ACHN (cell line): ENCODE results near the gene DGKD.
"Not testable (repeated sequence)": the region's sequence is repeated elsewhere in the genome, so short reads cannot be mapped to it uniquely, and the experiment has no call there.

ENCODE experiments used
- DNase-seq: peaks from one replicate; pipeline ENCODE4 v3.0.0-alpha.2; 2015
- in situ Hi-C: cut with HindIII; loops from 2 replicates; pipeline ENCODE4 v1.10.0; 2017; ENCODE audit warnings: low sequenced_read_pairs, low pct_ligation_motif_present, low pct_unique_long_range_greater_than_20kb

The DGKD gene

DNA sequence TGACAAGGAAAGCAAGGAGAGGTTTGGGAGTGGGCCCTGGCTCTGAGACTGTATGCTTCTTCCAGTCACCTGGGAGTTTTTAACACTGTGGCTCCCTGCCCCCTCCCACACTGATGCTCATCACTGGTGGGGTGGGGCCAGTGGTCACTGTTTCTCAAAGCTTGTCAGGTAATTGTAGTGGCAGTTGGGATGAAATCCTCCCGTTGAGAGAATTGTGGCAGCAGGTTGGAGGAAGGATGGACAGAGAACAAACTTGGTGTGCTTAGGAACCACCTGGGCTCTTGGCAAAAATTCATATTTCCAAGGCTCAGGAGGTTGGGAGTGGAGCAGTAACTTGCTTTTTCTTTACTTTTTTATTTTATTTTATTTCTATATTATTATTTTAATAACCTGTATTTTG, 25.1 kb downstream of the DGKD start:
- in situ Hi-C loops: no loop called here
- DNase-seq: no peak

DNA sequence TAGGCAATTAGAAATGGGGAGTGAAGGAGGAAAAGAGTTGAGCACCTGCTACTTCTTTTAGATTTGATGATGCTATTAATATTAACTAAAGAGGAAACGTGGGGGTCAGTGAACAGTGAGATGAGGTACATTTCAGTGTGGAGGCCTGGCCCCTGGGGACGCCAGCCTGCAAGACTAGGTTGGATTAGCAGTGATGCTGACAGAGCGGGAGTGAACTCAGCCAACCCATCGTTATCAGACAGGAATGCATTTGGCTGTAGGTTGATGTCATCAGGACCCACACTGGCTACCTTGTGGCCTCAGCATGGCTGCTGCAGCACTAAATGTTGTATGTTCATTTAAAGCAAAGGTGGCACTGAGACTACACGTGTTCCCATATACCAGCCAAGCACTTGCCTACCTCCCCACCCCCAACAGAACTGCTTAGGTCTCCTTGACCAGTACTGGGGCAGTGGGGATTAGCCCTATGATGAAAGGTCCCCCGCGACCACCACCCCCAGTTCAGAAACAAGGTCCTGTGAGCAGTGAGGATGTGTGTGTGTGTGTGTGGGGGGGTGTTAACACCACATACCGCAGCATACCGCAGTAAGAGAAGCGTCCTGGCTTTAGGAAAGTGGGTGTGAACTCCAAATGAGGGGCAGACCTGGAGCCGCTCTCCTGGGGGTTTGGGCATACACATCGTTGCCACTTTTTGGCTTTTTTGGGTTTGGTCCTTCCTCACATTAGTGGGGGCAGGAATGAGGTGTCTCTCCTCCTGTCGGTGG, 26.0 kb downstream of the DGKD start:
- DNase-seq: peak; percentile 10
- in situ Hi-C loops: no loop called here

DNA sequence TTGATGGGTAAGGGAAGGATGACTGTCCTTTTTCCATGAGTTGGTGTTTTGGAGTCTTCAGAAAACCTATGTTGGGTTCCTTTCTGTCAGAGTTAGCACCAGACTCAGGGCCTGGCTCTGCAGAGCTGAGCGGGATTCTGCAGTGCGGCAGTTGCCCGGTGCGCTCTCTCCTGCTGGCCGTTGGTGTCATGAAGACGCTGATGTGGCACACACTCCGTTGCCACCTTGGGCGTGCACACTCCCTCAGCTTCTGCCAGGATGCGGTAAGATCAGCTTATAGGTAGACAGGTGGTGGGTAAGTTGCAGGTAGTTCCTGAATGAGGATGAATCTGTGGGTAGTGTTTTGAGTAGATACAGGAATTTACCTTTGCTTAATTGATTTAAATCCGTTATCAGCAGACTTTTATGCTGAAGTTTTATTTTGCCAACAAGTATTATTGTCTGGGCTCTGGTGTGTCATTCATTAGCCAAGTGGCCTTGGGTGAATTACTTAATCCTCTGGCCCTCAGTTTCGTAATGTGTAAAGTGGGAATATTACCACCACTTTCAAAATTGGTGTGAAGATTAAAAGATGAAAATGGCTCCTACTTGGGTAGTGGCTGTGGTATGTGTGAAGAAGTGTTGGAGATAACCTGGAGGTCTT, 26.8 kb downstream of the DGKD start:
- in situ Hi-C loops: no loop called here
- no peak for DNase-seq

DNA sequence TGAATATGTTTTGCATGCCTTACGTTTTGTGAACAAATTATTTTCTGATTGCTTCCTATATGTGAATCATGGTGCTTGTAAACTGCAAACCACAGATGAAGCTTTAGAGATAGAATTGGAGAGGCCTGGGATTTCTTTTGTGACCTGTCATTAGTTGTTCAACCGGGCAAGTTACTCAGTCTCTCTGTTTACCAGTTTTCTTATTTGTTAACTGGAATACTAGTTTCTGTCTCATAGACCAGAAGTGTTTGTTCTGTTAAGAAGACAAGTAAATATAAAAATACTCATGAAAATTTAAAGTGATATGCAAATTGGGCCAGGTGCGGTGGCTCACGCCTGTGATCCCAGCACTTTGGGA, 27.3 kb downstream of the DGKD start:
- in situ Hi-C loops: no loop called here
- no peak for DNase-seq

DNA sequence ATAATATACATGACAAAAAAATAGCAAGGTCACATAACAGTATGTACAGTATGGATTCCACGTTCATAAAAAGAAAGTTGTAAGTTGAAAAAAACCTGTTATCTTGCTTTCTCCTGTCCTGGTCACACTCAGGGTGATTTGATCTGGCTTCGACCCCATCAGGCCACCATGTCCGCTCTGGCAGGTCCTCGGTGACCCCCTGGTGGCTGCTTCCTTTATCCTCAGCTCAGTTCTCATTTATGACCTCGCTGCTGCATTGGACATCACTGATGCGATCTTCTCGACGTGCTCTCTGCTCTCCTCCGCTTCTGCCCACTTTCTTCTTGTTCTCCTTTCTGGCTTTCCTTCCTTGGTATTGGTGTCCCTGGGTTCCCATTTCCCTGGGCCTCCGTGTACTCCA, 29.7 kb downstream of the DGKD start:
- in situ Hi-C loops: no loop called here
- DNase-seq: no peak

DNA sequence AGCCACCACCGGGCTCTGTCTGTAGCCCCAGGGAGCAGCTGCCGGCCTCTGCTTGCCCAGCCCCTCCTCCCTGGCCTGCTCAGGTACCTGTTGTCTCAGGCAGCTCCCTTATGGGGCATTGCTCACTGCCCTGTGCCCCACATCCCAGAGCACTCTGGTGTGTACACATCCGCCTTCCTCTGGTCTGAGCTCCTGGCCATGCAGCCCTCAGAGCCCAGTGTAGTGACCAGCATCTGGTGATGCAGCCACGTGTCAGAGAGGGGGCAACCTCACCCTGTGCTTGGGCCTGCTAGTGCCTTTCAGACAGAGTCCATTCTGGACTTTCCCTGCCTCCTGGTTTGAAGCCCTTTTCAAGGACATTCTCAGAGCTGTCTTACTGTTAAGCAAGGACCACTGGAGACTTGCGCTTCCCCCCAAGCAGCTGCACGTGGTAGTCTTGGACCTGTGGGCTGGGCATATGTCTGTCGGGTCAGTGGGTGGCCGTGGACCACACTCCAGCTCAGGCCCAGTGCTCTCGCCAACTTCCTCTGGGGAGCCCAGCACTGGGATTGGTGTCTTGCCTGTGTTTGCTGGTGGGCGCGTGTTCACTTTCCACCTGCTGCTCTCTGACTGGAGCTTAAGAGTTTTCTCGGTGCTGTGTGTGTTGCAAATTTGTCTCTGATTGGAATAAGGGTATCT, 30.7 kb downstream of the DGKD start:
- no peak for DNase-seq
- in situ Hi-C loops: no loop called here

DNA sequence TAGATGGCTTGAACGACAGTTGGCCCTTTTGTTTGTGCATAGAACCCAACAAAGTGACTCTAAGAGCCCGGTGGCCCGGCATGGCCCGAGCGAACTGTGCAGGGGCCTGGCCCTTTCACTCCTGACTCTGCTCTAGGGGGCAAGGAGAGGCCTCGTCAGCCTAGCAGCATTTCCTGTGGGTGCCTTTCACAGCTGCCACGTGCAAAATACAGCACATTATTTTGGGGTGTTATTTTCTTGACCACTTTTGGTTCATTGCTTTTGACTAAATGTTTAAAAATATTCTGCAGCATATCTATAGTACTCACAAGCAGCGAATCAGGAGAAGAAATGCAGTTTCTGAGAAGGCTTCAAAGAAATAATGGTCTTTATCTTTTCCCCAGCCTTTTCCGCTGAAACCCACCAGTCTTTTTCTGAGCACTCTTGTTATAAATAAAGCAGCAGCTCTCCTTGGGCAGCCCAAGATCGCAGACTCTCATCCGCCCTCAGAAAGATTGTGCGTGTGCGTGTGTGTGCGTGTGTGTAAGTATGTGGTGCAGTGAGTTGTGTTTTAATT, 31.3 kb downstream of the DGKD start:
- in situ Hi-C loops: no loop called here
- no peak for DNase-seq

DNA sequence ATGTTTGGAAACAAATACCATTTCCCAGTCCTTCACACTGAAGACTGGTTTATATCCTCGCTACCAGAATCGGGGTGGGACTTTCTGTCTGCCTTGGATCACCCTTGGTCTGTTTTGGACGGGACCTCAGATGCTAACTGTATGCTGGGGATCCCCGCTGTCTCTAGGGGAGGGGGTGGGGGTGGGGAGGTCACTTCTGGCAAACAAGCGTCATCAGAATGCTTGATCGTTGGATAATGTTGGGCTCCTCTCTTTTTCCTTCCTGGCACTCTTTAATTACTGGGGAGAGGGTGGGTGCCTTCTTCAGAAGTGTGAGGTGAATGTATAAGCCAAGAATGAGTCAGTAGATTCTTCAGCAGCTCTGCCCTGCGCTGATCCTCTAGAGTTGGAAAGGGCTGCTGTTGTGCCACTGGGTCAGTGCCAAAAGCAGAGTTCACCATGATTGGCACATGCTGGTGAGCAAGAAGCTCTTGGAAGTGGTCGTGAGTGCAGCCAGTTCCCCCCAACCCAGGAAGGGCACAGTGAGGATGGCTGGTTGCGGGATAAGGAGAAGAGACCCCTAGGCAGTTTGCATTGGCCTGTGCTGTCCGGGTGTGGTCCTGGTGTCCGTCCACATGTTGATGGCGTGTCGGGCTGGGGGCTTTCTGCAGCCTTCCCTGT, 32.2 kb downstream of the DGKD start:
- peak; percentile 73 for DNase-seq
- in situ Hi-C loops: no loop called here

DNA sequence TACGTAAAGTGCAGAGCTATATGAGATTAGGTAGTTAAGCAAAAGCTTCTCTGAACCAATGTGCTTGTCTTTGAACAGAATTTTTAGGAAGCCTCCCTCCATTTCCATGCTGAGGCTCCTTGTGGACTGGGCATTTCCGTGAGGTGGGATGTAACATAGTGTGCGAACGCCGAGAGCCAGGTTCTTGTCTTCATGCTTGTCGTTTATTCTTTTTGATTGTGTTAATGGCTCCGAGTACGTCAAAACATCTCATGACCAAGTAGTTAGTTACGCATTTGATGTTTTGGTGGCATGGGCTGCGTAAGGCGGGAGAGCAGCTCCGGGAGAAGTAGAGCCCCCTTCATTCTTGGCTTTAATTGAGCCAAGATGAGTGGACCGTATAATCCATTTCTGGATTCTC, 32.9 kb downstream of the DGKD start:
- in situ Hi-C loops: no loop called here
- no peak for DNase-seq

DNA sequence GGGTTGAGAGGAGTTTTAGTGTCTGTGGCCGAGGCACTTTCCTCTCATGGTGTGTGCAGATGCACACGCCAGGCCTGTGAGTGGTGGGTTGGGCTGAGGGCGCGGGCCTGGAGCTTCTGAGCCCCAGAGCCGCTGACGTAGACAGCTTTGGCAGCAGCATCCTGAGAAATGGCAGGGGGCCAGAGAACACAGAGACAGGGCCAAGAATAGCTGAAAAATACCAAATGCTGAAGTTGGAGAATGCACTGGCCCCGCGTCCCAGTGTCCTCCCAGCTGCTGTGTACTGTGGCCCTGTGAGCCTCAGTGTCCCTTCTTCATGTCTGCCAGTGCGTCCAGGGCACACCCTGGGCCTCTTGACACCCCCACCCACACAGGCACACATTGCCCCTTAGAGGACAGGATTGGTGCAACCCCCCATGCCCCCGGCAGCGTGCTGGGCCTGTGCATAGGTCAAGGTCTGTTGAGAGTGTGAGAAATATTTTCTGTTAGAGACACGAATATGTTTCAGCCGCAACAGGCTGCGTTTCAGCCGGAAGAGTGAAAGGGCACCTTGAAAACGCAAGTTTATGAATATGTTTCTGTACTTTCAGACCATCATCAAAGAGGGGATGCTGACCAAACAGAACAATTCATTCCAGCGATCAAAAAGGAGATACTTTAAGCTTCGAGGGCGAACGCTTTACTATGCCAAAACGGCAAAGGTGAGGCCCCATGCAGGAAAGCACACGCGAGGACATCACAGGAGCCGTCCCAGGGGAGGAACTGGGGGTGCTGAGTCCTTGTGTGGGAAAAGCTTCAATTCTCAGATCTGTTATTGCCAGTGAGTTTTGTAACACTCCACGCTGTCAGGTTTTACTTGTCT, 33.6 kb downstream of the DGKD start:
- DNase-seq: peak; percentile 75
- in situ Hi-C loops: no loop called here

DNA sequence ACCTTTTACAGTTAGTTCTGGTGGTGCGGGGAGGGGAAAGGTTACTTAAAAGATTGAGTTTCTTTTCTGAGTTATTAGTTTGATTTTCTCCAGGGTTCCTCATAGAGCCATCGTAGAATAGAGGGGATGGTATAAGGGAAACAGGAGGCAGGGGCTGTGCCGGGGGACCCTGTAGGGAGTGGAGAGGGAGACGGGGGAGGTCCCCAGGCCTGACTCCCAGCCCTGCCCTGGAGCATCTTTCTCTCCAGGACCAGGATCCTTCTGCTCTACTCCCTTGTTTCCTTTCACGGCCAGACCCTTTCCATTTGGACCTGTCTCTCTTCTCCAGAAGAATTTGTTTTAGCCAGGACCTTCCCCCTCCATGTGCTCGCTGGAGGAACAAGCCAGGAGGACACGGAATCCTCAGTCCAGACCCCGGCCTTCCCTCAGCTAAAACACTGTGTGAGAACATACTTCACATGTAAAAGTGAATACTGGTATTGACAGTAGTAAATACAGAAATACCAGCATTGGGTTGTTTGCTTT, 35.4 kb downstream of the DGKD start:
- no peak for DNase-seq
- in situ Hi-C loops: no loop called here

DNA sequence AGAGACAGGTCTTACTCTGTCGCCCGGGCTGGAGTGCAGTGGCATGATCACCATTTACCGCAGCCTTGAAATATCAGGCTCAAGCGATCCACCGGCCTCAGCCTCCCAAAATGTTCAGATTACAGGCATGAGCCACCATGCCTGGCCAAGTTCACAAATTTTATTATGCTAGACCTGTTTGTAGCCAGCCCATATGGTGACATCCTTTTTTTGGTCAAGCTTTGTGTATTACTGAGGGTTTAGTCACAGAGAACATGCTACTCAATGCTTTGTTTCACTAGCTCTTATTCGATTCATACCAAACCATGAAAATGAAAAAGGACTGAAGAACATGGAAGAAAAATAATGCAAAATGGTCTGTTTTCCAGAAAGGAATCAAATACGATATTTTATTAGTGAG, 41.4 kb downstream of the DGKD start:
- no peak for DNase-seq
- in situ Hi-C loops: no loop called here

DNA sequence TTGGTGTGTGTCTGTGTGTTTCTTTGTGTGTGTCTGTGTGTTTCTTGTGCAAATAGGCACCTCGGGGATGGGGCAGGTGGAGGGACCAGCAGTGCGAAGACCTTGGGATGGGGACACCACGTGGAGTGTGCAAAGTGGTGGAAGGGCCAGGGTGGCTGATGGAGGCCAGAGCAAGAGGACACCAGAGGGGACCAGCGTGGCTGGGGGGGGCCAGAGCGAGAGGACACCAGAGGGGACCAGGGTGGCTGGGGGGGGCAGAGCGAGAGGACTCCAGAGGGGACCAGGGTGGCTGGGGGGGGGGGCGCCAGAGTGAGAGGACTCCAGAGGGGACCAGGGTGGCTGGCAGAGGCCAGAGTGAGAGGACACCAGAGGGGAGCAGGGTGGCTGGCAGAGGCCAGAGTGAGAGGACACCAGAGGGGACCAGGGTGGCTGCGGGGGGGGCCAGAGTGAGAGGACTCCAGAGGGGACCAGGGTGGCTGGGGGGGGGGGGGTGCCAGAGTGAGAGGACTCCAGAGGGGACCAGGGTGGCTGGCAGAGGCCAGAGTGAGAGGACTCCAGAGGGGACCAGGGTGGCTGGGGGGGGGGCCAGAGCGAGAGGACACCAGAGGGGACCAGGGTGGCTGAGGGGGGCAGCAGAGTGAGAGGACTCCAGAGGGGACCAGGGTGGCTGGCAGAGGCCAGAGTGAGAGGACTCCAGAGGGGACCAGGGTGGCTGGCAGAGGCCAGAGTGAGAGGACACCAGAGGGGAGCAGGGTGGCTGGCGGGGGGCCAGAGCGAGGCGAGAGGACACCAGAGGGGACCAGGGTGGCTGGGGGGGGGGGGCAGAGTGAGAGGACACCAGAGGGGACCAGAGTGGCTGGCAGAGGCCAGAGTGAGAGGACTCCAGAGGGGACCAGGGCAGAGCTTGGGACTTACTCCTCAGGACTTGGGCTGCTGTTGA, 42.7 kb downstream of the DGKD start:
- in situ Hi-C loops: not testable (repeated sequence)

DNA sequence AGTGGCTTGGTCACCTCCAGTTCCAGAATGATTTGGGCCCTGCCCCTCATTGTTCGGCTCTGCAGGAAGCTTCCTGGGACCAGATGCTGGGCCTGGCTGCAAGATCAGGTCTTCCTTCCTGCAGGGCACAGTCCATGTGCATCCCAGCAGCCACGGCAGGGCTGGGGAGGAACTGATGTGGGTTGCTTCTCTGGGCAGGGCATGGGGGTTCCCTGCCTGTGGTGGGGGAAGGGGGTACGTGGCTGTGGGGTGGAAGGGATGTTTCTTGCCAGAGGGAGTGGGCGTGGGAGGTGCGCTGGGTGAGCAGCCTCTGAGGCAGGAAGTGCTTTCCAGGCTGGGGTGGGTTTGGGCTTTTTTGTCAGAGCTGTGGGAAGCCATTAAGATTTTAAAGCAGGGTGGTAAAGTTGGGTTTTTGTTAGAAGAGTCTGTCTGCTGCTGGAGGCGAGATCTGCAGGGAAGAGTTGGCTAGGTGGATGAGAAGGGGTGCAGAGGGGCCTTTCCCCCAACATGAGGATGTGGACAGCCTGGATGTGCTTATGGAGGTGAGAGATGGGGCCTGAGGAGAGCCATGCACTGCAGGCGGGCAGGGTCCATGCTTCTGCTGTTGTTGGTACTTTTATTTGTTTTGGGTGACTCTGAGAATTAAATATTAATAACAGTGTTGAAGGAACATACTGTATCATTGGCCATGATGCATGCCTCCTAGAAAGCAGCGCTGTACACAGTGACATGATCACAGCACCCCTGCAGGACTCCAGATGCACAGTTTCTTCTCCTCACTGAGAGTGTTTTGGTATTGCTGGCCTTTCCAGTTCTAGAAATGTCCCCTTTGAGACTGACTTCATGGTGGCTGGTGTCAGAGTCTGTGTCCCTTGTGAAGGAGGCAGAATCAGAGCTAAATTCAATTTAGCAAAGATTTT, 45.3 kb downstream of the DGKD start:
- in situ Hi-C loops: no loop called here
- no peak for DNase-seq

More for the DNA sequence above, 42.7 kb downstream of the DGKD start:
- not testable (repeated sequence) for DNase-seq

DNA sequence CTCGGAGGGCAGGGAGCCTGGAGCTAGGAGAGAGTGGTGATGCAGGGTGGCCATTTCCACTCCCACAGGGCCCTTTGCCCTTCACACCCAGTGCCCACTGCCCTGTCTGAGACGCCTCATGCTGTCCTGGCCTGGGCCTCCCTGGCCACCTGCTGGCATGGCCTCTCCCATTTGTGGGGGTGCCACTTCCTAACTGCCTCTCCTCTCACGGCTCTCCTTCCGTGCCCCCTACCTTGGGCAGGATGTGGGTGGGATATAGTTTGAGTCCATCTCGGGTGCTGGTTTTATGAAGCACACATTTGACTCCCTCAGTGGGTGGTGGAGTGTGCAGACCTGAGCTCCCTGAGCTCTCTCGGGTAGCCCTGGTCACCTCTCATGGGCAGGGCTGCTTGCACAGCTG, 46.0 kb downstream of the DGKD start:
- DNase-seq: no peak
- in situ Hi-C loops: no loop called here

DNA sequence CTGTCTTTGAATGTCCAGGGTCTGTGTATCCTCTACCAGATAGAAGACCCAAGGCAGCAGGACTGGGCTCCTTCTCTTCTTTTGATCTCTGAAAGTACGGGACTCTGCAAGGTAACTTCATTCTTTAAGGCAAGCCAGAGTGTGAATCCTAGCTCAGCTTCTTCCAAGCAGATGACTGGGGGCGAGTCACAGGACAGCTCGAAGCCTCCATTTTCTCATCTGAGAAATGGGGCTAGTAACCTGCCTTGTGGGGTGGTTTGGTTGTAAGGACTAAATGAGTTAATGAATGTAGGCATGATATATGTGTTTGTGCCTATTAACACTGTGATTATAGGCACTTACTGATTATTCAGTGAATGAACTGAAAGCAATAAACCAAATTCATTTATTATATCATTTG, 46.7 kb downstream of the DGKD start:
- DNase-seq: no peak
- in situ Hi-C loops: no loop called here
